Measurements from ENCODE around the gene NPM3. TPM values are rescaled to one million over a fixed set of nuclear protein-coding genes. Genes with fewer than 3 reads are reported as not detected.
A peak's percentile ranks its signal among the peaks of the same experiment; 100 is the strongest.

NPM3 gene
- total RNA-seq, 1 donor from 2014 or later, result 57.9 TPM

- no peak for DNase-seq (ENCODE audit: low read depth in 2 of 2)
Measured at GRCh38 chr10:101775273-101776160, 7.7 kb downstream of the NPM3 start, which contains the start of gene FGF8. Gene FGF8 (minus strand): TSS chr10:101776114. CDS start chr10:101775900, 214 bp downstream.

GRCh38 chr10:101774589-101775272 lies 8.5 kb downstream of the NPM3 start:
- peak; percentile 10 to 16 for DNase-seq (ENCODE audit: low read depth in 2 of 2)

- no peak for DNase-seq (ENCODE audit: low read depth in 2 of 2)
Measured at GRCh38 chr10:101773923-101774588, 9.2 kb downstream of the NPM3 start.

GRCh38 chr10:101772895-101773761 lies 10.1 kb downstream of the NPM3 start:
- DNase-seq (ENCODE audit: low read depth in 2 of 2), result no peak

GRCh38 chr10:101772017-101772894 lies 11.0 kb downstream of the NPM3 start:
- DNase-seq (ENCODE audit: low read depth in 2 of 2), result no peak

GRCh38 chr10:101771380-101771779 lies 11.9 kb downstream of the NPM3 start:
- DNase-seq (ENCODE audit: low read depth in 2 of 2), result no peak

- DNase-seq (ENCODE audit: low read depth in 2 of 2), result no peak
Measured at GRCh38 chr10:101770331-101771215, 12.7 kb downstream of the NPM3 start.

- no peak for DNase-seq (ENCODE audit: low read depth in 2 of 2)
Measured at GRCh38 chr10:101769541-101770180, 13.6 kb downstream of the NPM3 start.

GRCh38 chr10:101768791-101769170 lies 14.5 kb downstream of the NPM3 start:
- no peak for DNase-seq (ENCODE audit: low read depth in 2 of 2)

GRCh38 chr10:101767966-101768790 lies 15.1 kb downstream of the NPM3 start:
- no peak for DNase-seq (ENCODE audit: low read depth in 2 of 2)

GRCh38 chr10:101767600-101767945 lies 15.7 kb downstream of the NPM3 start:
- DNase-seq (ENCODE audit: low read depth in 2 of 2), result no peak

GRCh38 chr10:101766753-101767599 lies 16.3 kb downstream of the NPM3 start:
- no peak for DNase-seq (ENCODE audit: low read depth in 2 of 2)

GRCh38 chr10:101766306-101766705 lies 16.9 kb downstream of the NPM3 start:
- DNase-seq (ENCODE audit: low read depth in 2 of 2), result no peak

- DNase-seq (ENCODE audit: low read depth in 2 of 2), result no peak
Measured at GRCh38 chr10:101763141-101763846, 20.0 kb downstream of the NPM3 start.

- DNase-seq (ENCODE audit: low read depth in 2 of 2), result no peak
Measured at GRCh38 chr10:101762736-101763135, 20.5 kb downstream of the NPM3 start.

GRCh38 chr10:101761226-101761625 lies 22.0 kb downstream of the NPM3 start:
- no peak for DNase-seq (ENCODE audit: low read depth in 2 of 2)

Measured in lung microvascular endothelial cell (primary cell).